RKO (cell line): Measurements from ENCODE around the gene IL1RAPL2.
"Not testable (repeated sequence)": the region's sequence is repeated elsewhere in the genome, so short reads cannot be mapped to it uniquely, and the experiment has no call there.

ENCODE experiments used
- DNase-seq: peaks from one replicate; pipeline ENCODE4 v3.0.0-alpha.2; 2016; ENCODE audit warnings: low spot score

IL1RAPL2 gene

DNA sequence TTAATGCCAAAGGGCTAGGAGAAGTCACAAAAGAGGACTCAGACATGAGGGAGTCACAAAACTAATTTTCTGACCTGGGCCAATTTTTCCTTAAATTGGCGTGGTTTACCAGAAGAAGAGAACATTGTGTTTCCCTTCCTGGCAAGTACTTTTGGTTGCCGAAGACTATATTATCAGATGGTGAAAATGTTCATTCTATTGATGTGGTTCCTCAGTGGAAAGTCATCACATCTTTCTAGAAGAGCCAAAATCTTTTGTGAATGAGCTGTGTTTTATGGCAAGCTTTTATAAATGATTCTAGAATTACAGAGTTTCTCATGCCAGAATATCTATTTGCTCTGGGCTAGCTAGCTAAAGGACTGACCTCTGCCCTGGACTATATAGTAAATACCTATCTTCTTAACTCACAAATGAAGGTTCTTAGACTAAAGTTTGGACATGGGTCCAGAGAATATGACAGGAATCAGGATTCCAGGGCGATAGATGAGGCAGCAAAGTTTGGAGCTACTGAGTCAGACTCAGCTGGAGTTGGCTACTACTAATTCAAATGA, 288.9 kb downstream of the IL1RAPL2 start:
- no peak for DNase-seq

GRCh38 chrX:104863466-104863865, 297.5 kb downstream of the IL1RAPL2 start:
- no peak for DNase-seq

DNA sequence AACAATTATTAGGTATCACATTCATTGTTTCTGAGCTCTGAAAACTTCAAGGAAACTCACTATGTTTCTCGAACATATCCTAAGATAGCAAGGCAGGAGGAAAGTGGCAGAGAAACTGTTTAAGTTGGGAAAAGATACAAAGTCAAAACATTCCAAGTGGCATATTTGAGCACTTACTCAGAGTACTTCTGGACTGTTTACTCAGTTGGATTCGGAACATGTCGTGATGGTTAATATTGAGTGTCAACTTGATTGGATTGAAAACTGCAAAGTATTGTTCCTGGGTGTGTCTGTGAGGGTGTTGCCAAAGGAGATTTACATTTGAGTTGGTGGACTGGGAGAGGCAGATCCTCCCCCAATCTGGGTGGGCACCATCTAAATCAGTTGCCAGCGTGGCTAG, 298.3 kb downstream of the IL1RAPL2 start:
- no peak for DNase-seq

- DNase-seq: no peak
Observed at GRCh38 chrX:104877504-104877903, 311.5 kb downstream of the IL1RAPL2 start.

DNA sequence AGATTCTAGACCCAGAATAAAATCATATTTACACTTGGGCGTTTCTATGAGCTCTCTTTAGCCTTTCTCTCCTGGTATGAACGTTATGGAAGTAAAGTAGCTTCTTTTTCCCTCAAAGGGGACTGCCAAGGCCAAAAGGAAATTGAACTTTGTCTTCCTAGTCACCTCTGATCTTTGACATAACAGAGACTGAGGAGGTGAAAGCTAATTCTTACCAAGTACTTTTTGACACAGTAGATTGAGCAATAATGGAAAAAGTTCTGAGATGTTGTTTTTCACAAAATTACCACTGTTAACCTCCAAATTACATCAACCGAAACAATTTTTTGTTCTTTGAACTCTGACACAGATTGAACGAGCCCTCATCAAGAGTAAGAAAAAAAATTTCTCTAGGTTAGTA, 336.1 kb downstream of the IL1RAPL2 start:
- no peak for DNase-seq

DNA sequence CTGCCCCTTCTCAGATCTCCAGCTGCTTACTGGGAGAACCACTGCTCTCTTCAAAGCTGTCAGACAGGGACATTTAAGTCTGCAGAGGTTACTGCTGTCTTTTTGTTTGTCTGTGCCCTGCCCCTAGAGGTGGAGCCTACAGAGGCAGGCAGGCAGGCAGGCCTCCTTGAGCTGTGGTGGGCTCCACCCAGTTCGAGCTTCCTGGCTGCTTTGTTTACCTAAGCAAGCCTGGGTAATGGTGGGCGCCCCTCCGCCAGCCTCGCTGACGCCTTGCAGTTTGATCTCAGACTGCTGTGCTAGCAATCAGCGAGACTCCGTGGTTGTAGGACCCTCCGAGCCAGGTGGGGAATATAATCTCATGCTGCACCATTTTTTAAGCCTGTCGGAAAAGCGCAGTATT, 343.7 kb downstream of the IL1RAPL2 start:
- DNase-seq: not testable (repeated sequence)

DNA sequence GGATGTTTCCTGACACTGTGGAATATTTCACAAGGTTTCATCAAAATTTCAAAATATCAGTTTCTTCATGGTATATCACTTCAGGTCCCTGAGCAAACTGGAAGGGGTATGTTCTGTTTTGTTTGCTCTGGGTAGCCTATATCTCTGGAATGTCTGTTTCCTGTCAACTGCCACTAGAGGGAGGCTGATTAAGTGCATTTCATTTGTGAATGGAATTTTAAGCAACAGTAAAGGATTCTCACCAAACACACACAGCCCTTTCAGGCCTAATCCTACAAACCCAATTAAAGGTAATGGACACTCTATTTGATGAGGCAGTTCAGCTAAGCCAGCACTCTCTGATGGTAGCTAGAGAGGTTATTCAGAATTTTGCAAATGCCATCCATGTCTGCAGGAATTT, 347.3 kb downstream of the IL1RAPL2 start:
- DNase-seq: peak; percentile 47

DNA sequence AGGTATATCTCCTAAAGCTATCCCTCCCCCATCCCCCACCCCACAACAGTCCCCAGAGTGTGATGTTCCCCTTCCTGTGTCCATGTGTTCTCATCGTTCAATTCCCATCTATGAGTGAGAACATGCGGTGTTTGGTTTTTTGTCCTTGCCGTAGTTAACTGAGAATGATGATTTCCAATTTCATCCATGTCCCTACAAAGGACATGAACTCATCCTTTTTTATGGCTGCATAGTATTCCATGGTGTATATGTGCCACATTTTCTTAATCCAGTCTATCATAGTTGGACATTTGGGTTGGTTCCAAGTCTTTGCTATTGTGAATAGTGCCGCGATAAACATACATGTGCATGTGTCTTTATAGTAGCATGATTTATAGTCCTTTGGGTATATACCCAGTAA, 348.7 kb downstream of the IL1RAPL2 start:
- DNase-seq: not testable (repeated sequence)

DNA sequence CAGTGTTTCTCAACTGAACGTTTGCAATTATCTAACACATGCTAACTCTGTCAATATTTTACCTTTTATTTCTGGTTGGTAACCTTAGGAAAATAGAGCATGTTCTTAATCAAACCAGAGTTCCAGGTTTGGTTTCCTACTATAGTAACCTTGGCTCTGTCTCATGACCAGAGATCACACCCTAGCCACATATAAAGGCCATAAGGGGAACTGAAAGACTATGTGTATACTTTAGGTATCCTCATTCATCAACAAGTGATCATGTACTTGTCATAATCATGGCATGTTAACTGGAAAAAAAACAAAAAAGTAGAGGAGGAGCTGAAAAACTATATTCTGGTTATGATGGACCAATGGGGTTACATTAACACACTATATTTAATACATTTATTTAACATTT, 352.1 kb downstream of the IL1RAPL2 start:
- no peak for DNase-seq

DNA sequence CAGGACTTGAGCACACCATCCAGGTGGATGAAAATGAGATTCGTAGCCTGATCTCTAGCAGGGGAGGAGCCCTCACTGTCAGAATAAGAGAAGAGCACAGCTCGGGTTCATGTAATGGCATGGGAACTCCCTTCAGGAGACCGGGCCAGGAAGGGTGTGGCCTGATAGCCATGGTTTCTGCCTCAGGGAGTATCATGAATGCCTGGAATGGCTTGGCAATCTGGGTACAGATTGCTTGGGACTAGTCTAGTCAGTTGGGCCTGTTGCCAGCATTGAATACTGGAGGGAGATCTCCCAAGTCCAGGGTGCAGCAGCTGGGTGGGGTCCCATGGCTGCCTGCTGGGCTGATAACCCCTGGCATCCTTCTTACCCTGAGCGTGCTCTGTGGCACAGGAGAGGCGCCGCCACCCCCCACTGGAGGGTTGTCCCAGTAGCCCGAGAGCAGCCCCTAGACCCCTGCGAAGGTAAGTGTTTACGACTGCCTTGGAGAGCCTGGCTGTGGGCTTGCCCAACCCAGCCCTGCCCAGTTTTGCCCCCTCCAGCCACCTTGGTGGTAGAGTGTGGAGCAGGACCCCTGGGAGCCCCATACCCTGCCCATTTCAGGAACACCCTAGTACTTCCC, 355.7 kb downstream of the IL1RAPL2 start:
- DNase-seq: no peak

- DNase-seq: peak; percentile 87
Observed at GRCh38 chrX:104922206-104922621, 356.2 kb downstream of the IL1RAPL2 start.

DNA sequence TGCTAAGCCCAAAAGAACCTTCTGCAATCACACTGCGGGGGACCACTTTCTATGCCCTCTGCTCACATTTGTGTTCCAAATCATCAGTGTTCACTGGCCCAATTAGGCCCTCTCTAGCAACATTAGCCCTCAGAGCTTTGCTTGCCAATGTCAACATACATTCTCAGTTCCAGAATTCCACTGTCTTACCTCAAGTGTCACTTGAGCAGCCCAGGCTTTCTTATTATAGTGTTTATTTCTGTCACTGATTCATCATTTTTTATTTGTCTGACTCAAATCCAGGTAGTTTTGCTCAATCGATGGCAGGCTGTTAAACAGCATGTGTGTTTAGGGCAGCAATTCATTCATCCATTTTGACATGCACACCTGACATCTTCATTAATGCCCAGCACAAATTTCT, 363.3 kb downstream of the IL1RAPL2 start:
- no peak for DNase-seq

GRCh38 chrX:104935581-104935980, 369.6 kb downstream of the IL1RAPL2 start:
- DNase-seq: no peak

- no peak for DNase-seq
Observed at GRCh38 chrX:104953251-104953650, 387.3 kb downstream of the IL1RAPL2 start.

DNA sequence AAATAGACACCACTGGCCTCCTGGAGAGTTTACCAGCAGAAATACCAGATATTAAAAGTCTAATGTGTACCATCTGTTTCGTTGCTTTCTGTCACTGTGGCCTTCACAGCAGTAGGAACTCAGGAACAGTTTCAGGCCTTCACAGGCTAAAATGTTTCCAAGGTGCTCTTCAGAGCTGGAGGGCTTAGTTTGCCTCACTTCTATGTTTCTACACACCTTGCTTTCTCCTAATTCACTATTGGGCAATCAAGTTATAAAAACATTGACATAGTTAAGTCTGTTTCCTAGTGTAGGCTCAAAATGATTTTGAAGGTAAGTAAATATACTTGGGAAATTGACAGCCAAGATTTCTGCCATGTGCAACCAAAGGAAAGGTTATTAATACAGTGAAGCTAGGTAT, 395.9 kb downstream of the IL1RAPL2 start:
- DNase-seq: no peak

GRCh38 chrX:104968241-104968640, 402.2 kb downstream of the IL1RAPL2 start:
- DNase-seq: no peak

GRCh38 chrX:104972737-104973136, 406.7 kb downstream of the IL1RAPL2 start:
- no peak for DNase-seq

DNA sequence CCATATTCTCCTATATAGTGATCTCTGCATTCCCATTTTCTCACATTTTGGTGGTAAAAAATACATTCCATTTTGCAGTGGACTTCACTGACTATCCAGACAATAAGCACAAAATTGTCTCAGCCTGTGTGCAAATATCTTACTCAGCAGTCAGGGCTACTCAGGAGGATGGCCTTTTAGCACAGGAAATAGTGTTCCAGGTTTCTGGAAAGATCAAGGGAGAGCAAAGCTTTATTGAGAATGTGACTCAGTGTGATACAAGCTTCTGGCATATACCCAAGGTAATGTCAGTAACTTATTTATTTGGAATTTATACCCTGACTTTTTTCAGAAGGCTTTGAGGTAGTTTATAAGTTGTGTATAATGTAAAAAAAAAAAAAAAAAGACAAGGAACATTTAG, 421.1 kb downstream of the IL1RAPL2 start:
- peak; percentile 30 for DNase-seq

DNA sequence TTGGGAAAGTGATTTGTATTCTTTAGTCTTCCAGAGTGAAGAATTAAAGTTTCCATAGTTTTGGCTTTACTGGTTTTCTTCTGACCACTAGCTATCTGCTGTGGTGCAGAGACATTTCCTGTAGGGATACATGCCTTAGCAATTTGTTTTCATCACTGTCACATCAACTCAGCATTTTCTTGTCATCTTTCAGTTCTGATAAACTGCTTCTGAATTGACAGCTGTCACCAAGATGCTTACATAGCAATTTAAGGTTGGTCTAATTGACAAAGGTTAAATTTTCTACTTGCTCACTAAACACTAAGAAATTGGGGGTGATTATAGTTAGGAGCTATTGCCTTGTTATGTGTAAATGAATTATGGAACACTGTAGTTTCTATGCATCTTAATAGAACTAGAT, 422.0 kb downstream of the IL1RAPL2 start:
- DNase-seq: no peak

DNA sequence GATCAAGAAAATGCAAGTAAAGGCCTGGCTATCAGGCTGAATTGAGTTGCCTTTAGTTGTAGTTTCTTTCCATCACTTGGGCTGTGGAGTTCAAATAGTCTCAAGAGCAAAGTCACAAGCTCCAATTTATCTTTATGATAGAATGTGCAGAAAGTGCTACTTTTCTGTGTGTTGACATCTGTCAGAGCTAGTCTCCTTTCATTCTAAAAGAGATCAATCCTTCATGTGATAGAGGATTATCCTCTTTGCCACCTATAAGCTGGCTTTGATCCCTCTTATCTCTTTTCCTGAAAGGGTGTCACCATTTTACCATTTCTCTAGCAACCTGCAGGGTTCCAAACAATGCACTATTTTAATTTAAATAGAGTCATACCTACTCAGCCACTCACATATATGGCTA, 429.5 kb downstream of the IL1RAPL2 start:
- DNase-seq: no peak

DNA sequence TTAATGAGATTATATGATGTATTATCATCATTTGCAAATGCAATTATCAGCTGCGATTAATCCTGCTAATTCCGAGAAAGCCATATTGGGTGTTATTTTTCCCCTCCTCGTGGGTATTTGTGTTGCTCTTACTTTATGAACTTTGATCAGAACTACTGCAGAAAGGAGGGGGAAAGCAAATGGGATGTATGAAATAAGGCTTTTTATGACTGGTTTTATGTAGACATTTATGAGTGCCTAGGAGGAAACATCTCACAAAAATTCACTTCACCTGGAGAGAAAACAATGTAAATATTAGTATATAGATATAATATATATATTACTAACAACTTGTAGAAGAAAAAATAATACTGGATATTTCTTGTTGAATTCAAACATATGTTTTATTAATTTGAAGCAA, 440.1 kb downstream of the IL1RAPL2 start:
- DNase-seq: no peak

- DNase-seq: no peak
Observed at GRCh38 chrX:105006996-105007395, 441.0 kb downstream of the IL1RAPL2 start.

DNA sequence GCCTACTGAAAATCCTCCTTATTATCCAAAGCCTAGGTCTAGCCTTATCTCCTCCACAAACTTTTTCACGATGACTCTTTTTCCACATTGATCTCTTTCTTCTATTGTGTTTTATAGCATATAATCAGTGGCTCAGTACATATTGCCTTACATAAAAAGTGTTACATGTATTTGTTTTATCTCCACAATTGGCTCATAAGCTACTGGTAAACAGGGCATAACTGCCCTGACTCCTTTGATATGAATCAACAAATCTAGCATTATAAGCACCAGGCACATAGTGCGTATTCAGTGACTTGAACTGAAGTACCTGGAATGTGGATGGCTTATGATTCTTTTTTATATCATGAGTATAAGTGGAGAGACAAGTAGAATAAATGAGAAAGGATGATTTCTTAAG, 447.7 kb downstream of the IL1RAPL2 start:
- DNase-seq: no peak

GRCh38 chrX:105017641-105018040, 451.6 kb downstream of the IL1RAPL2 start:
- no peak for DNase-seq
